Prostate gland (tissue), 2 donors: ENCODE measurements around the gene ASPDH. TPM values are rescaled to one million over a fixed set of nuclear protein-coding genes. Genes with fewer than 3 reads are reported as not detected.

Experiments
- DNase-seq: peaks from one replicate; pipeline ENCODE4 v3.0.0-alpha.2; 2019; ENCODE audit warnings: low spot score
- H3K27ac ChIP-seq, 2 donors: fragments of 200-600 bp; sonication (generic); 2 replicates each; pipeline ENCODE4 v1.5.1; 2017 to 2019
- H3K27me3 ChIP-seq: fragments of 200-600 bp; sonication (generic); replicated peaks from 2 replicates; pipeline ENCODE4 v1.5.1; 2019; ENCODE audit not compliant: insufficient read depth
- H3K36me3 ChIP-seq, 2 donors: fragments of 200-600 bp; sonication (generic); 1 replicate in 1 of 2; 2 replicates in 1 of 2; pipeline versions ENCODE4 v1.5.1 to v1.8.1; 2017 to 2019
- H3K4me1 ChIP-seq: fragments of 200-600 bp; sonication (generic); replicated peaks from 2 replicates; pipeline ENCODE4 v1.5.1; 2019
- H3K4me3 ChIP-seq, 2 donors: fragments of 200-600 bp; sonication (generic); 2 replicates each; pipeline ENCODE4 v1.5.1; 2017 to 2019
- H3K9me3 ChIP-seq: fragments of 200-600 bp; sonication (generic); 2 replicates; pipeline ENCODE4 v1.5.1; 2017
- CTCF ChIP-seq, 4 experiments: fragments of 200-600 bp in 2 of 4; fragments of 450-650 bp in 2 of 4; sonication (generic) in 2 of 4; IDR thresholded peaks; 1 replicate in 3 of 4; 2 replicates in 1 of 4; pipeline ENCODE4 v1.5.1; 2016 to 2019; ENCODE audit warnings: antibody characterized with exemption in 4 of 4, mild to moderate bottlenecking in 2 of 4, moderate library complexity in 2 of 4
- POLR2A ChIP-seq: fragments of 450-650 bp; IDR thresholded peaks from one replicate; pipeline ENCODE4 v1.6.1; 2016; ENCODE audit warnings: antibody characterized with exemption, mild to moderate bottlenecking
- POLR2AphosphoS5 ChIP-seq: sonication (generic); formaldehyde crosslinking; IDR thresholded peaks from one replicate; pipeline ENCODE4 v1.6.1; 2017; ENCODE audit warnings: antibody characterized with exemption
- WGBS: methylation state at CpG from one replicate; pipeline ENCODE4 v1.1.5; 2018; 5-methylcytosine and 5-hydroxymethylcytosine counted together
- intact Hi-C: fragments of 100-400 bp; cut with DNase I; formaldehyde crosslinking; loops from one replicate; pipeline ENCODE4 v1.14.2; 2022
- total RNA-seq, 2 donors: library from RNA; depleted of rRNA; stranded (reverse); fragments of >200 nt; gene quantifications; one replicate each; pipeline ENCODE4 v1.1.0, GENCODE V29; 2016

Gene ASPDH
- total RNA-seq, 2 donors from 2014 or later, result not detected

- 78% methylated on average over 18 of the region's 18 CpGs for WGBS
- H3K4me1 ChIP-seq, result no peaks in the 10 kb centered on the region
- no peaks in the 10 kb centered on the region for H3K36me3 ChIP-seq
- intact Hi-C loops, result no loop called here
- peak in 2 of 4 experiments; percentile 16 to 24 for TF ChIP-seq CTCF (IDR thresholded peaks at IDR 0.05)
- no peak for TF ChIP-seq POLR2AphosphoS5
- no peak for DNase-seq
- H3K27me3 ChIP-seq, result no peaks in the 10 kb centered on the region
- H3K9me3 ChIP-seq, result no peaks in the 10 kb centered on the region
- H3K27ac ChIP-seq, result no peak overlapping the region
- no peak overlapping the region for H3K4me3 ChIP-seq
Measured at GRCh38 chr19:50486823-50487515, 26.7 kb downstream of the ASPDH start.

- Histone ChIP-seq H3K27ac (no peak overlapping the region), H3K36me3 (peaks cover 0 to 8% of the 10 kb centered on the region in 2 donors), H3K4me3 (no peak overlapping the region), H3K4me1 (no peaks in the 10 kb centered on the region), H3K27me3 (no peaks in the 10 kb centered on the region), H3K9me3 (no peaks in the 10 kb centered on the region)
- intact Hi-C loops, result no loop called here
- 82% methylated on average over 10 of the region's 10 CpGs for WGBS
- DNase-seq, result no peak
- TF ChIP-seq CTCF (IDR thresholded peaks at IDR 0.05) (no peak), POLR2A (no peak), POLR2AphosphoS5 (no peak)
Measured at GRCh38 chr19:50485284-50485955, 28.3 kb downstream of the ASPDH start.

GRCh38 chr19:50482916-50483315, 30.8 kb downstream of the ASPDH start:
- intact Hi-C loops, result no loop called here
- no peaks in the 10 kb centered on the region for H3K27me3 ChIP-seq
- no peaks in the 10 kb centered on the region for H3K4me1 ChIP-seq
- no peak for DNase-seq
- no peaks in the 10 kb centered on the region for H3K9me3 ChIP-seq
- no peak overlapping the region for H3K27ac ChIP-seq
- peaks cover 0 to 16% of the 10 kb centered on the region in 2 donors for H3K36me3 ChIP-seq
- TF ChIP-seq POLR2A (no peak), CTCF (IDR thresholded peaks at IDR 0.05) (no peak), POLR2AphosphoS5 (no peak)
- H3K4me3 ChIP-seq, result no peak overlapping the region
- WGBS, result 83% methylated on average over 10 of the region's 10 CpGs

- H3K36me3 ChIP-seq, result peaks cover 0 to 16% of the 10 kb centered on the region in 2 donors
- intact Hi-C loops, result no loop called here
- H3K27me3 ChIP-seq, result no peaks in the 10 kb centered on the region
- H3K27ac ChIP-seq, result no peak overlapping the region
- 81% methylated on average over 16 of the region's 16 CpGs for WGBS
- H3K9me3 ChIP-seq, result no peaks in the 10 kb centered on the region
- DNase-seq, result no peak
- no peak overlapping the region for H3K4me3 ChIP-seq
- peaks cover 2% of the 10 kb centered on the region for H3K4me1 ChIP-seq
- TF ChIP-seq CTCF (IDR thresholded peaks at IDR 0.05), result no peak
- no peak for TF ChIP-seq POLR2AphosphoS5
- no peak for TF ChIP-seq POLR2A
Measured at GRCh38 chr19:50482271-50482855, 31.4 kb downstream of the ASPDH start.
